Esophagus squamous epithelium (tissue), 4 donors: ENCODE data around the gene ADGRD1.

Source experiments
- POLR2A ChIP-seq, 4 donors: fragments of 450-650 bp; IDR thresholded peaks; one replicate each; pipeline ENCODE4 v1.6.1; 2017; ENCODE audit warnings: antibody characterized with exemption in 4 of 4, mild to moderate bottlenecking in 4 of 4, moderate library complexity in 3 of 4
- TF ChIP-seq, protein P1 (sequence below), 6 experiments: fragments of 450-650 bp in 4 of 6; fragments of 200-600 bp in 2 of 6; sonication (generic) in 2 of 6; IDR thresholded peaks; one replicate each; pipeline ENCODE4 v1.5.1; 2016 to 2019; ENCODE audit warnings: antibody characterized with exemption in 6 of 6, mild to moderate bottlenecking in 4 of 6, moderate library complexity in 4 of 6

- TF ChIP-seq, protein P1, sequence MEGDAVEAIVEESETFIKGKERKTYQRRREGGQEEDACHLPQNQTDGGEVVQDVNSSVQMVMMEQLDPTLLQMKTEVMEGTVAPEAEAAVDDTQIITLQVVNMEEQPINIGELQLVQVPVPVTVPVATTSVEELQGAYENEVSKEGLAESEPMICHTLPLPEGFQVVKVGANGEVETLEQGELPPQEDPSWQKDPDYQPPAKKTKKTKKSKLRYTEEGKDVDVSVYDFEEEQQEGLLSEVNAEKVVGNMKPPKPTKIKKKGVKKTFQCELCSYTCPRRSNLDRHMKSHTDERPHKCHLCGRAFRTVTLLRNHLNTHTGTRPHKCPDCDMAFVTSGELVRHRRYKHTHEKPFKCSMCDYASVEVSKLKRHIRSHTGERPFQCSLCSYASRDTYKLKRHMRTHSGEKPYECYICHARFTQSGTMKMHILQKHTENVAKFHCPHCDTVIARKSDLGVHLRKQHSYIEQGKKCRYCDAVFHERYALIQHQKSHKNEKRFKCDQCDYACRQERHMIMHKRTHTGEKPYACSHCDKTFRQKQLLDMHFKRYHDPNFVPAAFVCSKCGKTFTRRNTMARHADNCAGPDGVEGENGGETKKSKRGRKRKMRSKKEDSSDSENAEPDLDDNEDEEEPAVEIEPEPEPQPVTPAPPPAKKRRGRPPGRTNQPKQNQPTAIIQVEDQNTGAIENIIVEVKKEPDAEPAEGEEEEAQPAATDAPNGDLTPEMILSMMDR (IDR thresholded peaks at IDR 0.05), result no peak
- TF ChIP-seq POLR2A (IDR thresholded peaks at IDR 0.05), result no peak
Measured at GRCh38 chr12:131044136-131044535, 90.4 kb downstream of the ADGRD1 start.
